ENCODE data around the gene ASCL5. TPM values are rescaled to one million over a fixed set of nuclear protein-coding genes. Genes with fewer than 3 reads are reported as not detected.
"Not testable (repeated sequence)": the region's sequence is repeated elsewhere in the genome, so short reads cannot be mapped to it uniquely, and the experiment has no call there.

The ASCL5 gene
- total and polyA plus RNA-seq, 10 of the 15 experiments (the other 5 are each of a cell fraction or from before 2014, with no cell fraction given), result 0.04 TPM; not detected in 9

- Histone ChIP-seq H3K9me3 (replicated peaks; ENCODE audit: control insufficient read depth, insufficient read depth, low read length) (no peaks in the 10 kb centered on the region), H4K20me1 (ENCODE audit: control insufficient read depth, insufficient read depth) (no peaks in the 10 kb centered on the region), H3K4me3 (no peak overlapping the region), H3K27me3 (replicated peaks in 1 of 2; ENCODE audit: control insufficient read depth in 2 of 2, insufficient read depth in 2 of 2, low read length in 1 of 2) (no peaks in the 10 kb centered on the region; a peak in 2 of 4 replicates), H3K36me3 (ENCODE audit: control insufficient read depth in 2 of 2, insufficient read depth in 2 of 2, low read length in 1 of 2) (no peaks in the 10 kb centered on the region), H3K79me2 (ENCODE audit: control insufficient read depth, insufficient read depth, low read length) (no peaks in the 10 kb centered on the region), H3K4me1 (ENCODE audit: control insufficient read depth, insufficient read depth, low read length) (no peaks in the 10 kb centered on the region), H3K27ac (ENCODE audit: control insufficient read depth, insufficient read depth) (no peak overlapping the region), H3K4me2 (ENCODE audit: control insufficient read depth, insufficient read depth) (no peak overlapping the region), H2AFZ (ENCODE audit: control insufficient read depth, low read depth, low read length) (no peak overlapping the region), H3K9ac (ENCODE audit: control insufficient read depth, insufficient read depth, low read length) (no peak overlapping the region)
- ChIA-PET RAD21 (ENCODE audit: unreplicated experiment) (no interaction called here), CTCF (interaction anchor here (1.1 kb wide), 1 partner anchor 9 kb away, joined by 6 read pairs; the partner anchor contains the start of gene TMEM9), POLR2A (no interaction called here), SMC1A (ENCODE audit: uncharacterized antibody, unreplicated experiment) (no interaction called here)
- no peak for FAIRE-seq
- intact Hi-C loops (cut with micrococcal nuclease; ENCODE audit: unreplicated experiment) (no loop called here), in situ Hi-C loops (cut with MboI) (no loop called here)
- no peak for ATAC-seq
- no peak for TF ChIP-seq ZNF207 (IDR thresholded peaks at IDR 0.05; ENCODE audit: borderline replicate concordance)
- TF ChIP-seq, protein P1, sequence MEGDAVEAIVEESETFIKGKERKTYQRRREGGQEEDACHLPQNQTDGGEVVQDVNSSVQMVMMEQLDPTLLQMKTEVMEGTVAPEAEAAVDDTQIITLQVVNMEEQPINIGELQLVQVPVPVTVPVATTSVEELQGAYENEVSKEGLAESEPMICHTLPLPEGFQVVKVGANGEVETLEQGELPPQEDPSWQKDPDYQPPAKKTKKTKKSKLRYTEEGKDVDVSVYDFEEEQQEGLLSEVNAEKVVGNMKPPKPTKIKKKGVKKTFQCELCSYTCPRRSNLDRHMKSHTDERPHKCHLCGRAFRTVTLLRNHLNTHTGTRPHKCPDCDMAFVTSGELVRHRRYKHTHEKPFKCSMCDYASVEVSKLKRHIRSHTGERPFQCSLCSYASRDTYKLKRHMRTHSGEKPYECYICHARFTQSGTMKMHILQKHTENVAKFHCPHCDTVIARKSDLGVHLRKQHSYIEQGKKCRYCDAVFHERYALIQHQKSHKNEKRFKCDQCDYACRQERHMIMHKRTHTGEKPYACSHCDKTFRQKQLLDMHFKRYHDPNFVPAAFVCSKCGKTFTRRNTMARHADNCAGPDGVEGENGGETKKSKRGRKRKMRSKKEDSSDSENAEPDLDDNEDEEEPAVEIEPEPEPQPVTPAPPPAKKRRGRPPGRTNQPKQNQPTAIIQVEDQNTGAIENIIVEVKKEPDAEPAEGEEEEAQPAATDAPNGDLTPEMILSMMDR (IDR thresholded peaks at IDR 0.05 in 2 of 3, conservative IDR thresholded peaks at IDR 0.05 in 1 of 3; ENCODE audit: control insufficient read depth in 2 of 3, extremely low read depth in 1 of 3, insufficient read depth in 1 of 3, low read depth in 3 of 3, low read length in 3 of 3), result no peak
- no peak for TF ChIP-seq SUPT20H (IDR thresholded peaks at IDR 0.05; ENCODE audit: borderline replicate concordance, control insufficient read depth, low read depth, low read length)
- no peak for TF ChIP-seq CHD4 (IDR thresholded peaks at IDR 0.05)
- 25% methylated on average over 4 of the region's 4 CpGs for WGBS (ENCODE audit: insufficient coverage, insufficient replicate concordance, low lambda C conversion rate, missing lambda C conversion rate)
- BruUV-seq (replicated peaks), result no TSS peak
- no peak for DNase-seq (ENCODE audit: low read depth, low spot score)
Measured at GRCh38 chr1:201163707-201164106, 36.7 kb upstream of the ASCL5 start.

GRCh38 chr1:201163036-201163435 lies 36.1 kb upstream of the ASCL5 start:
- H3K27me3 ChIP-seq (replicated peaks in 1 of 2; ENCODE audit: control insufficient read depth in 2 of 2, insufficient read depth in 2 of 2, low read length in 1 of 2); H3K4me1 ChIP-seq (ENCODE audit: control insufficient read depth, insufficient read depth, low read length); H4K20me1 ChIP-seq (ENCODE audit: control insufficient read depth, insufficient read depth); FAIRE-seq; H3K27ac ChIP-seq (ENCODE audit: control insufficient read depth, insufficient read depth); H3K9ac ChIP-seq (ENCODE audit: control insufficient read depth, insufficient read depth, low read length); RAD21 ChIA-PET (ENCODE audit: unreplicated experiment); H3K79me2 ChIP-seq (ENCODE audit: control insufficient read depth, insufficient read depth, low read length); H3K9me3 ChIP-seq (replicated peaks; ENCODE audit: control insufficient read depth, insufficient read depth, low read length); intact Hi-C loops (cut with micrococcal nuclease; ENCODE audit: unreplicated experiment); in situ Hi-C loops (cut with MboI); BruUV-seq (replicated peaks); SMC1A ChIA-PET (ENCODE audit: uncharacterized antibody, unreplicated experiment); DNase-seq (ENCODE audit: low read depth, low spot score); ATAC-seq; H3K4me3 ChIP-seq; H3K36me3 ChIP-seq (ENCODE audit: control insufficient read depth in 2 of 2, insufficient read depth in 2 of 2, low read length in 1 of 2); H3K4me2 ChIP-seq (ENCODE audit: control insufficient read depth, insufficient read depth); H2AFZ ChIP-seq (ENCODE audit: control insufficient read depth, low read depth, low read length); POLR2A ChIA-PET: not testable (repeated sequence)
- WGBS (ENCODE audit: insufficient coverage, insufficient replicate concordance, low lambda C conversion rate, missing lambda C conversion rate), result 51% methylated on average over 8 of the region's 8 CpGs
- CTCF ChIA-PET, result interaction anchor here (1.1 kb wide), 1 partner anchor 9 kb away, joined by 6 read pairs; the partner anchor contains the start of gene TMEM9
